Activated effector memory CD4-positive, alpha-beta T cell treated with anti-CD3 and anti-CD28 coated beads, Interleukin-2, amount 50 U/mL, for 16 hours (primary cell): ENCODE data around the gene TEX13B.

Experiments
- DNase-seq: peaks from one replicate; pipeline ENCODE4 v3.0.0-alpha.2; 2020

The TEX13B gene

DNA sequence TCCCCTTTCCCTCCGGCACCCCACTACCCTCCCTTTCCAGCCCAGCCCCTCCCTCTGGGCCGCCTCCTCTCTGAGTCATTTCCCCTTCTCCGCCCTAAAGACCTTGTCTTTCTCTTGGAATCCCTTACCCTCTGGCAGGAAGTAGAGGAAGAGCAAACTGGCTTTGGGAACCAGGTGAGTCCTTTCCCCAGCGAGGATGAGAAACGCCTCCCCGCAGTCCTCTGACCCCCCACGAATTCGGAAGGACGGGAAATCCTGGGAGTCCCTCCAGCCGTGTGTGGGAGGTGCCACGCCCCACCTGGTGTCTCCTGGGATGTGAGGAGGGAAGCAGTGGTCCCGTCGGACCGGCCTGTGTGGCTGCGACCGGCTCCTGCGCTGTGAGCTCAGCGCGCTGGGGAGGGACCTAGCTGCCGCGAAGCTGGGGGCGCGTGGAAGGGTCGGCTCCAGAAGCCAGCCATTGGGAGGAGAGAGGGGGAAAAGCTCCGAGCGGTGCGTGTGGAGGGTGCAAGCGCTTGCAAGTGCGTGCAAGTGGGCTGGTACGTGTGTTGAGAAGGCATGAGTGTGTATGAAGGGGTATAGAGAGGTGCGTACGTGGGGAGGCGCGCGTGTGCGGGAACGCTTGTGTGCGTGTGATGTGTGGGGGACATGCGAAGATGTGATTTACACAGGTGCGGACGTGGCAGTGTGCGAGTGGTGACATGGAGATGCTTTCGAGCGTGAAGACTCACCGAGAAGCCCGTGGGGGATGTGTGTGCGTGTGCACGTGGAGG lies 46.3 kb downstream of the TEX13B start:
- no peak for DNase-seq

DNA sequence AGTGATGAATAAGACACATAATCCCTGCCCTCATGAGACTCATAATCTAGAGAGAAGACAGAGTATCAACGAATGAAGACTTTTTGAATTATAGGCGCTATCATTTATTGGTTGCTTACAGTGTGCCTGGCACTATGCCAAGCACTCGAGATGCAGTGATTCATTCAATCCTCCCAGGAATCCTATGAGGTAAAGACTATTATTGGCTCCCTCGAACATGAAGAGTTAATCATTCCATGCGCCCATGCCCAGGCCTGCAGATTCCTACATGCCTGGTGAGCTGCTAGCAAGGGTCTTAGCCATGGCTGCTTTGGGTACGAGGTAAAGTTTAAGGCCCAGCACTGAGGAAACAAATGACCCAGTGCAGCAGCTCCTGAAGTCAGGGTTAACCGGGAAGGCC lies 47.0 kb downstream of the TEX13B start:
- DNase-seq: no peak

DNA sequence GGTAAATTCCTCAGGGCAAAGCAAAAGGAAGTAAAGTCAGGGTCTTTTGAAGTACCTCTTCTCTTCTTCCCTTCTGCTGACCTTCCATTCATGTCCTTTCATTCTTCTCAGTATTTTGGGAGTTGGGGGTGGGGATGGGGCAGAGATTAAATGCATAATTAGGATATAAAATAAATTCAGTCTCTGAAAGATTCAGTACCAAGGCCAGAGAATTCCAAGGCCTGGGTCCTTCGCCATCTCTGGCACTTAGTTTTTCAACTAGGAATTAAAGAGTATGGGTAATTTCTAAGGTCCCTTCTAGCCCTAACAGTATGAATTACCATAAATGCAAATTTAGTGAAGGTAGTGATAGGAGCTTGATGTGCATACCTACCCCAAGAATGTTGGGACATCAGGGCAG lies 47.9 kb downstream of the TEX13B start:
- DNase-seq: no peak
